Activated naive CD4-positive, alpha-beta T cell treated with Interleukin-2 at 50 U/mL for 16 hours (primary cell): ENCODE measurements around the gene PLAU.
A peak's percentile ranks its signal among the peaks of the same experiment; 100 is the strongest.
"Not testable (repeated sequence)": the region's sequence is repeated elsewhere in the genome, so short reads cannot be mapped to it uniquely, and the experiment has no call there.

Experiments
- DNase-seq: peaks from one replicate; pipeline ENCODE4 v3.0.0-alpha.2; 2020

PLAU gene

GRCh38 chr10:73876971-73877370 lies 34.0 kb upstream of the PLAU start:
- no peak for DNase-seq

- DNase-seq = no peak
Measured at GRCh38 chr10:73877533-73878160, 33.3 kb upstream of the PLAU start.

- DNase-seq = no peak
Measured at GRCh38 chr10:73878365-73878764, 32.6 kb upstream of the PLAU start.

GRCh38 chr10:73879296-73880173 lies 31.4 kb upstream of the PLAU start:
- DNase-seq = peak; percentile 93

- DNase-seq = no peak
Measured at GRCh38 chr10:73881221-73881919, 29.6 kb upstream of the PLAU start.

- no peak for DNase-seq
Measured at GRCh38 chr10:73884017-73884416, 26.9 kb upstream of the PLAU start.

GRCh38 chr10:73886085-73886529 lies 24.8 kb upstream of the PLAU start:
- peak; percentile 65 for DNase-seq

GRCh38 chr10:73886661-73887293 lies 24.2 kb upstream of the PLAU start:
- no peak for DNase-seq

GRCh38 chr10:73887294-73888039 lies 23.5 kb upstream of the PLAU start:
- no peak for DNase-seq

- no peak for DNase-seq
Measured at GRCh38 chr10:73888514-73888913, 22.4 kb upstream of the PLAU start.

- DNase-seq = peak; percentile 34
Measured at GRCh38 chr10:73889014-73889413, 21.9 kb upstream of the PLAU start.

GRCh38 chr10:73889416-73889815 lies 21.5 kb upstream of the PLAU start:
- DNase-seq = not testable (repeated sequence)

GRCh38 chr10:73890261-73890660 lies 20.7 kb upstream of the PLAU start:
- DNase-seq = no peak

GRCh38 chr10:73890830-73891229 lies 20.1 kb upstream of the PLAU start:
- not testable (repeated sequence) for DNase-seq

- DNase-seq = no peak
Measured at GRCh38 chr10:73891540-73891939, 19.4 kb upstream of the PLAU start.

- DNase-seq = no peak
Measured at GRCh38 chr10:73892310-73893030, 18.5 kb upstream of the PLAU start.

- DNase-seq = no peak
Measured at GRCh38 chr10:73893426-73893825, 17.5 kb upstream of the PLAU start.

- DNase-seq = peak; percentile 20
Measured at GRCh38 chr10:73894245-73894971, 16.5 kb upstream of the PLAU start.

GRCh38 chr10:73895381-73895780 lies 15.6 kb upstream of the PLAU start:
- DNase-seq = not testable (repeated sequence)

GRCh38 chr10:73897693-73898092 lies 13.2 kb upstream of the PLAU start:
- DNase-seq = no peak
